Activated gamma-delta T cell (primary cell): ENCODE results near the gene UBE2O.
A peak's percentile ranks its signal among the peaks of the same experiment; 100 is the strongest.

Experiments used
- DNase-seq: peaks from one replicate; lab custom pipeline; 2025; lab: John Stamatoyannopoulos, UW
- total RNA-seq, 2 donors: gene quantifications; one replicate each; lab custom pipeline; 2026; lab: John Stamatoyannopoulos, UW

UBE2O gene
- 71.9 to 72.7 reads per million in 2 donors for total RNA-seq

- DNase-seq = peak; percentile 85
Observed at GRCh38 chr17:76452660-76453430, at the start of gene UBE2O. Gene UBE2O, minus strand, starts transcription at chr17:76453152. Its CDS starts 11 bp downstream, at chr17:76453141.

DNA sequence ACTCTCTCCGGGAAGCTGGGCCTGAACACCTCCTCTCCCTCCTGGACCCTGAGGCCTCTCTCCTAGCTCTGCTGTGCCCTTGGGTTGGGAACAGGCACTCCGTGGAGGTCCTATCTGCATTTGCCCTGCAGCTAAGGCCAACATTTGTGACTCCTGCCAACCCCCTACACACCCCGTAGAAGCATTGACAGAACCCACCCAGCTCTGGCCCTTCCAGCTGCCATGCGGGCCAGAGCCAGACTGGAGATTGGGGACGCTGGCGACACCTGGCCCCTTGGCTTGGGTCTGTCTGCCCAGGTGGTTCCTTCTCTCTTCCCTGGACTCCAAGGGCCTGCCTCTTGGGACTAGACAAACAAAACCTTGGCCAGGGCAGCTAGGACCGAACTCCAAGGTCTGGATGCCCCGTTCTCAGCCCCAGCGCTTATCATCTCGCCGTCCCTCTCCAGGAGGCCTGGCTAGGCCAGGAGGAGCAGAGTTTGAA is 48.9 kb upstream of the UBE2O start:
- no peak for DNase-seq

DNA sequence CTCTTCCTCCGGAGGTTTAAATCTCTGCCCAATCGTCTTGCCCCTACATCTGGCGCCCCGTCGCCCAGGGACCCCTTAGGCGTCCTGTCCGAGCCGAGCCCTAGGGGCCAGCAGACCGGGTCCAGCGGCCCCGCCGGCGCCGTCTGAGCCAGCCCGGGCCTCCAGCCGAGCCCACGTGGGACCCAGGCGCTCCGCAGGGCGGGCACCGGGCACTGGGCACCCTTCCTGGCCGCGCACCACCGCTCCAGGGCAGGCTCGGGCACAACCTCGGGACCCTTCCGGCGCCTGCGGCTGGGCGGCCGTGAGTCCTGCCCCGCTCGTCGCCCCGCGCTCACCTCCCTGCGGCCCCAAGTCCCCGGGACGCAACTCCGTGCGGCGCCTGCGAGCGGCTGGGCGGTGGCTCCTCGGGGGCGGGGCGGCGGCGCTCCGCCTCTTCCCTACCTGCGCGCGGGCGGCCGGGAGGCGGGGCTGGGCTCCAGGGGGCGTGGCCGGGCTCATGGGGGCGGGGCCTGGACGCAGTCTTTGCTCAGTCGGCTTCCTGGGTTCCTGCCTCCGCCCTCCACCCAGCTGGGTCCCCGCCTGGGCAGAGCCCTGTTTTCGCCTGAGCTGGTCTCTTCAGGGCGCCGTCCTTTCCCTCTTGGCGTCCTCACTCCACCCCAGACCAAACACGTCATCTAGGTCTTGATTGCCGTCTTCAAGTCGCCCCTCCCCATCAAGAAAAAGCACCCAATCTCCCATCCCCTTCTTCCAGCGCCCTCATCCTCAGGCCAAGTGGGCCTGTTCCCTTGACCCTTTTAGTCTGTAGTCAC is 48.3 kb upstream of the UBE2O start, which contains the start of gene RHBDF2:
Gene RHBDF2 (minus strand): TSS at position 406 of the 809 bp plus-strand sequence. CDS start 19,899 bp downstream, outside the sequence.
- DNase-seq = peak; percentile 92

DNA sequence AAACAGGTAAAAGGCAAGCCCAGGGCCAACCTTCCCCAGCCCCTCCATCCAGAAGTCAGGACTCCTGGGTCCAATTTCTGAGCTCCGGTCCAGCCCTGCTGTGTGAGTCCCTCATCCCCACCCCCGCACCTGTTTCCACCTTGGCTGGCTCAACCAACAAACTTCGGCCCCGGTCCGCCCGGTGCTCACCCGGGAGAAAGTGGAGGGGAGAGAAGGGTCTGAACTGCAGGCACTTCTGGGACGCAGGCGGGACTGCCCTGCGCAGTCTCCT is 47.7 kb upstream of the UBE2O start:
- DNase-seq = no peak

- DNase-seq = no peak
Observed at GRCh38 chr17:76500074-76500746, 47.3 kb upstream of the UBE2O start.

DNA sequence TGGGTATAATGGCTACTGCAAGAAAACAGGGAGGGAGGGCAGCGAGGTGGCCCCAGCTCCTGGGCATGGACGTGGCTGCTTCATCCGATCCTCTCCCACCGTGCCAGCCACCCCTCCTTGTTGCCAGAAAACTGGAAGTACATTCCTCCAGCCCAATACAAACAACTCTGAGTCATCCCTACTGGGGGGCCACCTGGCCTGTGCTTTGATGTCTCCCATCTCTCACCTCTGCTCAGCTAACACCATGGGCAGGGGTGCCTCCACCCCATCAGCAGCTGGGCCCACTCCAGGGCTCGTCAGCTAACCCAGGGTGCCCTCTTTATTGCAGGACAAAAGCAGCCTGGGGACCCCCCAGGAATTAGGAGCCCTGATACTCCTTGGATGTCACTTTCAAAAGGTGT is 46.3 kb upstream of the UBE2O start:
- DNase-seq = no peak

DNA sequence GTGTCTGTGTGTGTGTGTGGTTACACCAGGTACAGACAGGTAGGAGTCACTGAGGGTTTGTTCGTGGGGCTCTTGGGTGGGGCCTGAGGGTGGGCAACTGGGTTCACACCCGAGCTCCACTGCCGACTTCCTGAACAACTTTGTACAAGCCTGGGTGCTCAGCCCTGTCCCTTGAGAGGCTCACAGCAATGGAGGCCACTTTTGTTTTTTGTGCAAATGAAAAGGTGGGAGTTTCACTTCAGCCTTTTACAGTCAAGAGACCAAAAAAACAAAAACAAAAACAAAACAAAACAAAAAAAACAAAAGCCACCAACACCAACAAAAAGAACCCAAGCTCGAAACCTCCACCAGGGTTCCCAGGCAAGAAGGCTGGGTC is 45.9 kb upstream of the UBE2O start:
- DNase-seq = no peak

GRCh38 chr17:76497979-76498875 is 45.3 kb upstream of the UBE2O start:
- DNase-seq = peak; percentile 29

GRCh38 chr17:76497699-76497978 is 44.7 kb upstream of the UBE2O start:
- DNase-seq = no peak

DNA sequence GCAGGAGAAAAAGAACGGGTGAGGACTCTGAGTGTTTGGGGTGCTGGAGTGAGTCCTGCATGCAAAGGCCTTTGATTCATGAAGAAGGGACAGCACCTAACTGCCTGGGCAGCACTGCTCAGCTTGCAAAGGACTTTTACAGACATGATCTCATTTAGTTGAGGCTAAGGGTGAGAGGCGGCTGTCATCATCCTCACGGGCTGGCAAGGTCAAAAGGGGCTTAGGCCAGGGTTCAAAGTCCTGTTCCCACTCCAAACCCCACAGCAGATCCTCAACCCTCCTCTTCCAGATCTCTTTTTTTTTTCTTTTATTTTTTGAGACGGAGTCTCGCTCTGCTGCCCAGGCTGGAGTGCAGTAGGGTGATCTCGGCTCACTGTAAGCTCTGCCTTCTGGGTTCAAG is 43.5 kb upstream of the UBE2O start:
- no peak for DNase-seq

- DNase-seq = no peak
Observed at GRCh38 chr17:76495663-76496400, 42.9 kb upstream of the UBE2O start.

GRCh38 chr17:76493505-76494167 is 40.7 kb upstream of the UBE2O start:
- DNase-seq = peak; percentile 26

DNA sequence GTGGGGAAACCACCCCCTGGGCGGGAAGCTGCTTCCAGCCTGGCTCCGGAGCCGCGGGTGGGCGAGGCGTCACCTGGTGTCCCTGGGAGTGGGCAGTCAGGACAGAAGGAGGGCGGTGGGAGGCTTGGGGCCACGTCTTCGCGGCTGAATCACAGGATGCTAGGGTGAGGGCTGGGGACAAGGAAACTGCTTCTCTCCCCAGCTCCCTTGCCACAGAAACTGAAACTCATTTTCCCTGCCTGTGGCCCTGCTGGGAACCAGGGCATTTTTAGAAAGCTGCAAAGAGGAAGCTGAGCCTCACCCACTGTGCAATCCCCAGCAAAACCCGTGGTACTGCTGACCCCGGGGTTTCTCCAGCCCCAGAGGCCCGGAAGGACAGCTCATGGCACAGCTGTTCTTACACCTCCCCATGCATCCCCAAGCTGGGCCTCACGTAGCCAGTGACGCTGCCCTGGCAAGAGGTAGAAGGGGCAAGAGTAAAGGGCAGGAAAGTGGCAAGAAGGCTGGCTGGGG is 40.1 kb upstream of the UBE2O start:
- DNase-seq = peak; percentile 23

GRCh38 chr17:76492123-76492988 is 39.4 kb upstream of the UBE2O start:
- DNase-seq = no peak

- DNase-seq = no peak
Observed at GRCh38 chr17:76491271-76492122, 38.5 kb upstream of the UBE2O start.

- no peak for DNase-seq
Observed at GRCh38 chr17:76490112-76490710, 37.3 kb upstream of the UBE2O start.

DNA sequence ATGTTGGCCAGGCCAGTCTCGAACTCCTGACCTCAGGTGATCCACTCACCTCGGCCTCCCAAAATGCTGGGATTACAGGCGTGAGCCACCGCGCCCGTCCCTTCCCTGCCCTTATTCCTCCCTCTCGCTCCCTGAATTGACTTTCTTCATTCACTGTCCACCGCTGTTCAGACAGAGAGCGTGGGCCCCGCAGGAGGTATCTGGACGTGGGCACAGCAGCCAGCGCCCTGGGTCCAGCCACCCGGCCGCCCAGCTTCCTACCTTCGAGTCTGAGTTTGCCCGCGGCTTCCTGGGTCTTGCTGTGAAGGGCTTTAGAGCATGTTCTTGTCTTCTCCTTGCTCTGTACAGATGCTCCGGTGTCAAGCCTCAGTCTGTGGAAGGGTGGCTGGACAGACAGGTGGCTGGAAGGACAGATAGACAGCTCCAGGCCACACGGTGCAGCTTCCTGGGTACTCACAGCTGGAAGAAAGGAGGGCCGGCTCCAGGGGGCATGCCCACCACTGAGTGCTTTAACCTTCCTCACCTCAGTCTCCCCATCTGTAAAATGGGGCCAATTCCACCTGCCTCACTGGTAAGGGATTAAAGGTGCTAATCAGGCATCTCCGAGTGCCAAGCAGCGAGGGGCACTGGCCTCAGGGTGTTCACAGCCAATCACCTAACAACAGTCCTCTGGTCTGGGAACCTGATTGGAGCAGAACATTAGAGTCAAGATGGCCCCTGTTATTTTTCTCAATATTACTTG is 34.7 kb upstream of the UBE2O start:
- no peak for DNase-seq
